Activated naive CD4-positive, alpha-beta T cell treated with anti-CD3 and anti-CD28 coated beads, Interleukin-2, amount 50 U/mL, for 24 hours (primary cell): ENCODE measurements around the gene SPI1.

ENCODE experiments used
- H3K27ac Mint-ChIP-seq: one replicate; pipeline ENCODE4 v1.8.0; 2021; ENCODE audit warnings: mild to moderate bottlenecking, mixed read lengths
- H3K27me3 Mint-ChIP-seq: one replicate; pipeline ENCODE4 v1.8.0; 2021; ENCODE audit warnings: mixed read lengths
- H3K36me3 Mint-ChIP-seq: one replicate; pipeline ENCODE4 v1.8.0; 2021; ENCODE audit warnings: mixed read lengths
- H3K4me1 Mint-ChIP-seq: one replicate; pipeline ENCODE4 v1.8.0; 2021; ENCODE audit warnings: mixed read lengths
- H3K4me3 Mint-ChIP-seq: one replicate; pipeline ENCODE4 v1.8.0; 2021; ENCODE audit warnings: mild to moderate bottlenecking, mixed read lengths
- H3K9me3 Mint-ChIP-seq: one replicate; pipeline ENCODE4 v1.8.0; 2021; ENCODE audit warnings: mixed read lengths

SPI1 gene

DNA sequence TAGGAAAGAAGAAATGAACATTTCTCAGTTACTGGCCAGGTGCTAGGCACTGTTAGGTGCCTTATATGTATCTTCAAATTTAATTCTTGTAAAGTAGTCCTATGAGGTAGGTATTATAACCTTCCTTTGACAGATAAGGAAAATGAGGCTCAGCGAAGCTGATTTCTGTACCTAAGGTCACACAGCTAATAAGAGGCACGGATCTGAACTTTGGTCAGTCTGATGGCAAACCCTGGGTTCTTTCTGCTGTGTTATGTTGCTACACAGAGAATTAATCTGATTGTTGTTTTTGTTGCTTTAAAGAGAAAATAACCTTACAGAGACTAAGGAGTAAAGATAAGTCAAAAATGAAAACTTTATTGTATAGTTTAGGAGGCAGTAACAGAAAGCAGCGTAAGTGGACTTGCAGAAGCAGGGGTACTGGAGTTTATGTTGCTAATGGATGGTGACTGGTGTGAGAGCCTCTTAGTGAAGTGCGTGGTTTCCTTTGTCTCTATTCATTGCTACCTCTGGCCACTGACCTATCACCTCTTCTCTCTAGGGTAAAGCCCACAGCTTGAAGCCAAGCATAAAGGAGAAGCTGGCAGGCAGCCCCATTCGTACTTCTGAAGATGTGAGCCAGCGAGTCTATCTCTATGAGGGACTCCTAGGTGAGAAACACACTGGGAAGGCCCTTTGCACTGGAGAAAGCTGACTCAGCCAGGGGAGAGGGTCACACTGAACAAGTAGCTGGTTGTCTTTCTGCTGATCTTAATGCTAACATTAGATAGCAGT is 70.1 kb downstream of the SPI1 start:
- Mint-ChIP-seq H3K9me3 (no peaks in the 10 kb centered on the region), H3K27ac (no peak overlapping the region), H3K36me3 (peaks cover 17% of the 10 kb centered on the region), H3K4me1 (peaks cover 6% of the 10 kb centered on the region), H3K27me3 (no peaks in the 10 kb centered on the region), H3K4me3 (no peak overlapping the region)

DNA sequence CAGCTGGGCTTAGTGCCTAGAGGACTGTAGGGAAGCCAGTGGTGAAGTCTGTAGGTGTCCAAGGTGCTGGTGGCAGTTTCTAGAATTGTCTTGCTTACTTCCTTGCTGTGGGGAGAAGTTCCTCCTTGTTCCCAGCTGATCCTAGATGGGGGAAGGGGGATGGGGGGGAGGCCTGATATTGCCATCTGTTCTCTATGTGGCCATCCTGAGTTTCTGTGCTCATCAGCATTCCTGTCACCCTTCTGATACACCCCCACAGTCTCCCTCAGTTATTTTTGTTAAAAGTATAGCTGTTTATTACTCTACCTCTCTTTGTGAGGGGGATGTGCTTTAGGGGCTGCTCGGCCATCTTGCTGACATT is 71.9 kb downstream of the SPI1 start:
- H3K9me3 Mint-ChIP-seq = peaks cover 7% of the 10 kb centered on the region
- H3K4me1 Mint-ChIP-seq = peaks cover 11% of the 10 kb centered on the region
- no peaks in the 10 kb centered on the region for H3K27me3 Mint-ChIP-seq
- no peak overlapping the region for H3K27ac Mint-ChIP-seq
- H3K4me3 Mint-ChIP-seq = no peak overlapping the region
- peaks cover 30% of the 10 kb centered on the region for H3K36me3 Mint-ChIP-seq

DNA sequence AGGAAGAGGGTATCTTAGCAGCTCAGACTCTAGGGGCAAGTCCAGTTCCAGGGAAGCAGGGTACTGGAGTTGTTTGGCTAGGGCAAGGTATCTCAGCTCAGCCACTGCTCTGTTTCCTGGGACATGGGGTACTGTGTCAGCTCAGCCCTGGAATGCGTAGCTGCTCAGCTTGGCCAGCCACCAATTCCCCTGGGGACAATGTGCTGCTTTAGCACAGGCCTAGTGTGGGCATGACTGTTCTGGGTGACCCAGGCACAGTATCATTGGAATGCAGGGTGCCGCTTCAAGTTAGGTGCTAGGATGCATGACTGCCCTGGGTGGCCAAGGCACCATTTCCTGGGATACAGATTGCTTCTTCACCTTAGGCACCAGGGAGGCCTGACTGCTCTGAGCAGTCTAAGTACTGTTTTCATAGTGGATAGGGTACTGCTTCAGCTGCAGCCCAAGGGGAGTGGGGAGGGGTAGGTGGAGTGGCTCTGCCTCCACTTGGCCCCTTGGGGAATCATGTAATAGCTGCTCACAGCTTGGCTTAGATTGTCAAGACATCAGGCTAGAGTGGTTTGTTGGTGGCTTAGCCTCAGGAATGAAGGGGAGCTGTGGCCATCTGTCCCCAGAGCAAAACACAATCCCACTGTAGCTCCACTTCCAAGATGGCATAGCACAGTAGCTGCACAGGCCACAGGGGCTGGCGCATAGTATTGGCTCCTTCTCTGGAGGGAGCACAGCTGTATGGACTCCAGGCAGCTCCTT is 72.4 kb downstream of the SPI1 start:
- H3K27me3 Mint-ChIP-seq = no peaks in the 10 kb centered on the region
- no peak overlapping the region for H3K4me3 Mint-ChIP-seq
- H3K27ac Mint-ChIP-seq = no peak overlapping the region
- peaks cover 7% of the 10 kb centered on the region for H3K9me3 Mint-ChIP-seq
- H3K36me3 Mint-ChIP-seq = peaks cover 30% of the 10 kb centered on the region
- peaks cover 14% of the 10 kb centered on the region for H3K4me1 Mint-ChIP-seq
